ENCODE data around the gene GPR45.
A peak's percentile ranks its signal among the peaks of the same experiment; 100 is the strongest.

GPR45 gene

DNA sequence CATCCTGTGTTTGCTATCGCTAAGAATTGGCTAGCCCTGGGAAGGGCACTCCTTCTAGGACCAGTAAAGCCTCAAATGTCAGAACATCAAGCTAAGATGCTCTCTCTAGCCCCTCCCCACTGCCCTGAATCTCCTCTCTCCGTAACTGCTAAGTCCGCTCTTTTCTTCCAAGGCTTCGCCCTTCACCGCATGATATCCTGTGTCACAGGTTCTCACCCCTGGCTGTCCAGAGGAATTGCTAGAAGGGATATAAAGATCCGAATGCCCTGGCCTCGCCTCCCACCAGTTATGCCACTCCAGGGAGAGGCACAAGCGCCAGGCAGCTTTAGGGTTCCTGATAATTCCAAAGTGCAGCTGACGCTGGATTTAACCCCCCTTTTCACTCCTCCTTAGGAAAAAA is 17.1 kb upstream of the GPR45 start:
- DNase-seq (ENCODE audit: low read depth), result no peak
- TF ChIP-seq MYC (IDR thresholded peaks at IDR 0.05; ENCODE audit: low read depth, low read length), result no peak
- TF ChIP-seq, protein P1, sequence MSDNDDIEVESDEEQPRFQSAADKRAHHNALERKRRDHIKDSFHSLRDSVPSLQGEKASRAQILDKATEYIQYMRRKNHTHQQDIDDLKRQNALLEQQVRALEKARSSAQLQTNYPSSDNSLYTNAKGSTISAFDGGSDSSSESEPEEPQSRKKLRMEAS (IDR thresholded peaks at IDR 0.05; ENCODE audit: low read depth, low read length), result no peak
- TF ChIP-seq POLR2A (IDR thresholded peaks at IDR 0.05; ENCODE audit: extremely low read depth, insufficient read length), result no peak
- TF ChIP-seq, protein P2, sequence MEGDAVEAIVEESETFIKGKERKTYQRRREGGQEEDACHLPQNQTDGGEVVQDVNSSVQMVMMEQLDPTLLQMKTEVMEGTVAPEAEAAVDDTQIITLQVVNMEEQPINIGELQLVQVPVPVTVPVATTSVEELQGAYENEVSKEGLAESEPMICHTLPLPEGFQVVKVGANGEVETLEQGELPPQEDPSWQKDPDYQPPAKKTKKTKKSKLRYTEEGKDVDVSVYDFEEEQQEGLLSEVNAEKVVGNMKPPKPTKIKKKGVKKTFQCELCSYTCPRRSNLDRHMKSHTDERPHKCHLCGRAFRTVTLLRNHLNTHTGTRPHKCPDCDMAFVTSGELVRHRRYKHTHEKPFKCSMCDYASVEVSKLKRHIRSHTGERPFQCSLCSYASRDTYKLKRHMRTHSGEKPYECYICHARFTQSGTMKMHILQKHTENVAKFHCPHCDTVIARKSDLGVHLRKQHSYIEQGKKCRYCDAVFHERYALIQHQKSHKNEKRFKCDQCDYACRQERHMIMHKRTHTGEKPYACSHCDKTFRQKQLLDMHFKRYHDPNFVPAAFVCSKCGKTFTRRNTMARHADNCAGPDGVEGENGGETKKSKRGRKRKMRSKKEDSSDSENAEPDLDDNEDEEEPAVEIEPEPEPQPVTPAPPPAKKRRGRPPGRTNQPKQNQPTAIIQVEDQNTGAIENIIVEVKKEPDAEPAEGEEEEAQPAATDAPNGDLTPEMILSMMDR (IDR thresholded peaks at IDR 0.05; ENCODE audit: low read depth, low read length), result no peak
- H3K4me3 ChIP-seq (ENCODE audit: low read depth, low read length), result no peak overlapping the region

- no peak for DNase-seq (ENCODE audit: low read depth)
- TF ChIP-seq MYC (IDR thresholded peaks at IDR 0.05; ENCODE audit: low read depth, low read length) (no peak), POLR2A (IDR thresholded peaks at IDR 0.05; ENCODE audit: extremely low read depth, insufficient read length) (no peak)
- TF ChIP-seq, protein P2 (IDR thresholded peaks at IDR 0.05; ENCODE audit: low read depth, low read length), result no peak
- TF ChIP-seq, protein P1 (IDR thresholded peaks at IDR 0.05; ENCODE audit: low read depth, low read length), result no peak
- H3K4me3 ChIP-seq (ENCODE audit: low read depth, low read length), result no peak overlapping the region
Measured at GRCh38 chr2:105231232-105231619, 10.3 kb upstream of the GPR45 start.

GRCh38 chr2:105235388-105236059 is 6.0 kb upstream of the GPR45 start:
- no peak overlapping the region for H3K4me3 ChIP-seq (ENCODE audit: low read depth, low read length)
- DNase-seq (ENCODE audit: low read depth), result peak; percentile 80
- TF ChIP-seq MYC (IDR thresholded peaks at IDR 0.05; ENCODE audit: low read depth, low read length) (no peak), POLR2A (IDR thresholded peaks at IDR 0.05; ENCODE audit: extremely low read depth, insufficient read length) (no peak)
- TF ChIP-seq, protein P2 (IDR thresholded peaks at IDR 0.05; ENCODE audit: low read depth, low read length), result peak; percentile 82
- TF ChIP-seq, protein P1 (IDR thresholded peaks at IDR 0.05; ENCODE audit: low read depth, low read length), result no peak

- no peak for DNase-seq (ENCODE audit: low read depth)
- no peak overlapping the region for H3K4me3 ChIP-seq (ENCODE audit: low read depth, low read length)
- TF ChIP-seq, protein P2 (IDR thresholded peaks at IDR 0.05; ENCODE audit: low read depth, low read length), result no peak
- no peak for TF ChIP-seq MYC (IDR thresholded peaks at IDR 0.05; ENCODE audit: low read depth, low read length)
Measured at GRCh38 chr2:105236060-105236424, 5.5 kb upstream of the GPR45 start.

- no peak overlapping the region for H3K4me3 ChIP-seq (ENCODE audit: low read depth, low read length)
- DNase-seq (ENCODE audit: low read depth), result no peak
- TF ChIP-seq POLR2A (IDR thresholded peaks at IDR 0.05; ENCODE audit: extremely low read depth, insufficient read length), result no peak
Measured at GRCh38 chr2:105237045-105237765, 4.3 kb upstream of the GPR45 start.

GRCh38 chr2:105238664-105239240 is 2.8 kb upstream of the GPR45 start:
- no peak overlapping the region for H3K4me3 ChIP-seq (ENCODE audit: low read depth, low read length)
- DNase-seq (ENCODE audit: low read depth), result no peak
- TF ChIP-seq, protein P2 (IDR thresholded peaks at IDR 0.05; ENCODE audit: low read depth, low read length), result no peak
- no peak for TF ChIP-seq MYC (IDR thresholded peaks at IDR 0.05; ENCODE audit: low read depth, low read length)
- TF ChIP-seq, protein P1 (IDR thresholded peaks at IDR 0.05; ENCODE audit: low read depth, low read length), result no peak
- TF ChIP-seq POLR2A (IDR thresholded peaks at IDR 0.05; ENCODE audit: extremely low read depth, insufficient read length), result no peak
